MM.1S (cell line): ENCODE results near the gene MISP.

Source experiments
- DNase-seq: peaks from one replicate; pipeline ENCODE4 v3.0.0-alpha.2; 2015
- H2AFZ ChIP-seq: fragments of 300-600 bp; sonication (generic); 2 replicates; pipeline ENCODE4 v1.6.0; 2016; ENCODE audit warnings: antibody characterized with exemption, low read length
- H3F3A ChIP-seq: fragments of 300-600 bp; sonication (generic); 2 replicates; pipeline ENCODE4 v1.6.1; 2016; ENCODE audit warnings: mild to moderate bottlenecking, antibody characterized with exemption, low read length, moderate library complexity, mixed read lengths; ENCODE audit not compliant: insufficient read depth
- H3K27ac ChIP-seq: fragments of 300-600 bp; sonication (generic); 2 replicates; pipeline ENCODE4 v1.5.1; 2016; ENCODE audit warnings: mild to moderate bottlenecking, low read length
- H3K27me3 ChIP-seq: fragments of 300-600 bp; sonication (generic); replicated peaks from 2 replicates; pipeline ENCODE4 v1.6.0; 2016; ENCODE audit warnings: low read length; ENCODE audit not compliant: insufficient read depth
- H3K36me3 ChIP-seq: fragments of 300-600 bp; sonication (generic); replicated peaks from 2 replicates; pipeline ENCODE4 v1.6.1; 2016; ENCODE audit warnings: mild to moderate bottlenecking, low read length, mixed read lengths; ENCODE audit not compliant: insufficient read depth
- H3K4me1 ChIP-seq: fragments of 300-600 bp; sonication (generic); 2 replicates; pipeline ENCODE4 v1.6.1; 2016; ENCODE audit warnings: low read length, mixed read lengths
- H3K4me2 ChIP-seq: fragments of 300-600 bp; sonication (generic); 2 replicates; pipeline ENCODE4 v1.6.0; 2016; ENCODE audit warnings: low read depth, low read length
- H3K4me3 ChIP-seq: fragments of 300-600 bp; sonication (generic); 2 replicates; pipeline ENCODE4 v1.5.1; 2016; ENCODE audit warnings: low read length, mixed read lengths
- H3K79me2 ChIP-seq: fragments of 300-600 bp; sonication (generic); 2 replicates; pipeline ENCODE4 v1.6.1; 2016; ENCODE audit warnings: mixed run types, low read length, mixed read lengths
- H3K9ac ChIP-seq: fragments of 300-600 bp; sonication (generic); 2 replicates; pipeline ENCODE4 v1.6.1; 2016; ENCODE audit warnings: low read length, mixed read lengths
- H3K9me2 ChIP-seq: fragments of 300-600 bp; sonication (generic); replicated peaks from 2 replicates; pipeline ENCODE4 v1.6.1; 2016; ENCODE audit warnings: mild to moderate bottlenecking, low read length, mixed read lengths; ENCODE audit not compliant: insufficient read depth
- H3K9me3 ChIP-seq: fragments of 300-600 bp; sonication (generic); replicated peaks from 2 replicates; pipeline ENCODE4 v1.6.1; 2016; ENCODE audit warnings: mild to moderate bottlenecking, low read length, mixed read lengths; ENCODE audit not compliant: insufficient read depth
- H4K20me1 ChIP-seq: fragments of 300-600 bp; sonication (generic); 2 replicates; pipeline ENCODE4 v1.6.1; 2016; ENCODE audit warnings: mild to moderate bottlenecking, low read length, moderate library complexity, mixed read lengths; ENCODE audit not compliant: insufficient read depth
- EZH2 ChIP-seq: fragments of 300-600 bp; sonication (generic); optimal IDR thresholded peaks from 2 replicates; pipeline ENCODE3; 2017; ENCODE audit warnings: low read depth, mild to moderate bottlenecking, antibody characterized with exemption, low read length, mixed read lengths
- EZH2phosphoT487 ChIP-seq: fragments of 300-600 bp; sonication (generic); IDR thresholded peaks from 2 replicates; pipeline ENCODE4 v1.6.1; 2018; ENCODE audit warnings: antibody characterized with exemption, low read length
- TF ChIP-seq, protein P1 (sequence below): fragments of 300-600 bp; sonication (generic); IDR thresholded peaks from 2 replicates; pipeline ENCODE4 v1.5.1; 2016; ENCODE audit warnings: antibody characterized with exemption, low read length, mixed read lengths

The MISP gene

DNA sequence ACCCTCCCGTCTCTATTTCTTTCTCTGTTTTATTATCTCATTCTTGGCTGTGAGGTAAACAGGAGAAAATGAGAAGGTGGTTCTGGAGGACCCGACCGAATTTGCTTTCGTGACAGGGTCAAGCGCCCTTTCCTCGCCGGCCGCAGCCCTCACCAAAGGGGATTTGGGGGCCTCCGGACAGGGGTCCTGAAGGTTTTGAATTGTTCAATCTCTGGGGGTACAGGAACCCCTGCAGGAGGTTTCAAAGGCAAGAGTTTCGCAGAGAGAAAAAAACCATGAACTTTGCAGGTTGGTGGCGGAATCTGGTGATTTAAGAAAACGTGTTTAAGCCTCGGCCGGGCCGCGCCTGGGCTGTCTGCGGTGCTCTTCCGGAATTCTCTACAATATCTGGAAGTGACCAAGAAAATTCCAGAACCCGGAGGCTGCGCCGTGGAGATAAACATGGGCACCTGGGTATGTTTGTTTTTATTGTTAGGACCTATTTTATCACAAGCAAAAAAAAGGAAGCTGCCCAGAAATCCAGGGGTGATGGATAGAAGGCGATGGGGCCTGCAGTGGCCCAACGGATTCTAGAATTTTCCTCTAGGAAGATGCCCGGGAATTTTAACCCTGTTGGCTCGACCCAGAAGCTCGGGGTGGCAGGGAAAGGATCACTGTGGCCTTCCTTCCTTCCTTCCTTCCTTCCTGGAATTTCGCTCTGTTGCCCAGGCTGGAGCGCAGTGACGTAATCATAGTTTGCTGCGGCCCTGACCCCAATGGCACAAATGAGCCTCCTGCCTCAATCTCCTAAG lies 32.2 kb downstream of the MISP start:
- H3K27me3 ChIP-seq = peaks cover 68% of the 10 kb centered on the region
- TF ChIP-seq, protein P1, sequence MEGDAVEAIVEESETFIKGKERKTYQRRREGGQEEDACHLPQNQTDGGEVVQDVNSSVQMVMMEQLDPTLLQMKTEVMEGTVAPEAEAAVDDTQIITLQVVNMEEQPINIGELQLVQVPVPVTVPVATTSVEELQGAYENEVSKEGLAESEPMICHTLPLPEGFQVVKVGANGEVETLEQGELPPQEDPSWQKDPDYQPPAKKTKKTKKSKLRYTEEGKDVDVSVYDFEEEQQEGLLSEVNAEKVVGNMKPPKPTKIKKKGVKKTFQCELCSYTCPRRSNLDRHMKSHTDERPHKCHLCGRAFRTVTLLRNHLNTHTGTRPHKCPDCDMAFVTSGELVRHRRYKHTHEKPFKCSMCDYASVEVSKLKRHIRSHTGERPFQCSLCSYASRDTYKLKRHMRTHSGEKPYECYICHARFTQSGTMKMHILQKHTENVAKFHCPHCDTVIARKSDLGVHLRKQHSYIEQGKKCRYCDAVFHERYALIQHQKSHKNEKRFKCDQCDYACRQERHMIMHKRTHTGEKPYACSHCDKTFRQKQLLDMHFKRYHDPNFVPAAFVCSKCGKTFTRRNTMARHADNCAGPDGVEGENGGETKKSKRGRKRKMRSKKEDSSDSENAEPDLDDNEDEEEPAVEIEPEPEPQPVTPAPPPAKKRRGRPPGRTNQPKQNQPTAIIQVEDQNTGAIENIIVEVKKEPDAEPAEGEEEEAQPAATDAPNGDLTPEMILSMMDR = no peak
- TF ChIP-seq EZH2phosphoT487 (no peak), EZH2 (no peak)
- no peaks in the 10 kb centered on the region for H3K36me3 ChIP-seq
- H3K4me1 ChIP-seq = no peaks in the 10 kb centered on the region
- no peak overlapping the region for H3K27ac ChIP-seq
- H3K4me2 ChIP-seq = no peak overlapping the region
- no peaks in the 10 kb centered on the region for H3K9me2 ChIP-seq
- H2AFZ ChIP-seq = no peak overlapping the region
- no peaks in the 10 kb centered on the region for H3K9me3 ChIP-seq
- no peak overlapping the region for H3K4me3 ChIP-seq
- H3F3A ChIP-seq = no peaks in the 10 kb centered on the region
- no peak overlapping the region for H3K9ac ChIP-seq
- DNase-seq = no peak
- H3K79me2 ChIP-seq = no peaks in the 10 kb centered on the region
- H4K20me1 ChIP-seq = no peaks in the 10 kb centered on the region

DNA sequence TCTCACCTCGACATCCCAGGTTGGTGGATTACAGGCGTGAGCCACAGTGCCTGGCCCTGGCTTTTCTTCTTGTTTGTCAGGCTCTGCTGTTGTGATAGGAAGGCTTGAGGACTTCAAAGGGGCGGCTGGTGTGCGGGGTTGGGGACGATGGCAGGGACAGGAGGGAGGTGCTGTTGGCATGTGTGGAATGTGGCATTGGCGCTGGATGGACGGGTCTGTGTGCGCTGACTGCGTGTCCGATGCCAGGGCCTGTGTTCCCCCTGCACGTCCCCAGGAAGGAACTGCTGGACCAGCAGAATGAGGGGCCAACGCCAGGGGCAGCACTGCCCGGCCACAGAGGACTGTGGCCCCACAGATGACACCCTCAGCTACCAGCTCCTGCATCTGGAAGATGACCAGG lies 33.6 kb downstream of the MISP start:
- H3K27ac ChIP-seq = no peak overlapping the region
- no peaks in the 10 kb centered on the region for H3K79me2 ChIP-seq
- no peaks in the 10 kb centered on the region for H4K20me1 ChIP-seq
- no peaks in the 10 kb centered on the region for H3K36me3 ChIP-seq
- H2AFZ ChIP-seq = no peak overlapping the region
- H3K27me3 ChIP-seq = peaks cover 68% of the 10 kb centered on the region
- no peak overlapping the region for H3K9ac ChIP-seq
- H3K9me3 ChIP-seq = no peaks in the 10 kb centered on the region
- no peaks in the 10 kb centered on the region for H3K4me1 ChIP-seq
- no peak overlapping the region for H3K4me2 ChIP-seq
- no peak overlapping the region for H3K4me3 ChIP-seq
- H3K9me2 ChIP-seq = no peaks in the 10 kb centered on the region
- H3F3A ChIP-seq = no peaks in the 10 kb centered on the region
- TF ChIP-seq EZH2phosphoT487 (no peak), EZH2 (no peak)
- TF ChIP-seq, protein P1 = no peak
- no peak for DNase-seq

DNA sequence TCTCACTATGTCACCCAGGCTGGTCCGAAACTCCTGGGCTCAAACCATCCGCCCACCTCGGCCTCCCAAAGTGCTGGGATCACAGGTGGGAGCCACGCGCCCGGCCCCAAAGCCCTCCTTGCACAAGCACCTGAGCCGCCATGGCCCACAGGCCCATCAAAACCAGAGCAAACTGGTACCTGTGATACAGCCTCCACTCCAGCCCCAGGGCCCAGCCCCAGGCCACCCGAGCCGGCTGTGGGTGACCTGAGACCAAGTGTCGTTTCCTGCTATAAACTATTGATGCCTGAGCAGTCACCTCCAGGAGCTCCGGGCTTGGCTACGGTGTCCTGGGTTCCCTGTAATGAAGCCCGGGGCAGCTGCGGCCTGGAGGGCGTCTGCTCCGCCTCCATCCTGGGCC lies 36.6 kb downstream of the MISP start:
- no peak for DNase-seq
- Histone ChIP-seq H3K4me2 (no peak overlapping the region), H3K4me3 (no peak overlapping the region), H3F3A (no peaks in the 10 kb centered on the region), H3K27me3 (peaks cover 42% of the 10 kb centered on the region), H3K36me3 (no peaks in the 10 kb centered on the region), H3K9ac (no peak overlapping the region), H3K4me1 (no peaks in the 10 kb centered on the region), H3K27ac (no peak overlapping the region), H2AFZ (no peak overlapping the region), H3K9me2 (no peaks in the 10 kb centered on the region), H3K9me3 (no peaks in the 10 kb centered on the region), H3K79me2 (no peaks in the 10 kb centered on the region), H4K20me1 (no peaks in the 10 kb centered on the region)
- TF ChIP-seq EZH2 = no peak
- TF ChIP-seq, protein P1 = no peak
- no peak for TF ChIP-seq EZH2phosphoT487
